Ovary (tissue), 3 donors: Measurements from ENCODE around the gene CCDC177.

Source experiments
- EP300 ChIP-seq: sonication (generic); formaldehyde crosslinking; IDR thresholded peaks from one replicate; pipeline ENCODE4 v1.6.1; 2017; ENCODE audit warnings: antibody characterized with exemption
- POLR2A ChIP-seq: fragments of 450-650 bp; IDR thresholded peaks from one replicate; pipeline ENCODE4 v1.6.1; 2017; ENCODE audit warnings: antibody characterized with exemption, mild to moderate bottlenecking, moderate library complexity
- TF ChIP-seq, protein P1 (sequence below), 3 donors: fragments of 450-650 bp in 2 of 3; fragments of 200-600 bp in 1 of 3; IDR thresholded peaks; one replicate each; pipeline versions ENCODE4 v1.5.1 to v1.8.0; 2016 to 2022; ENCODE audit warnings: antibody characterized with exemption in 3 of 3, mild to moderate bottlenecking in 1 of 3
- donor health status: DM: no; HTN: no; CAD: no.

DNA sequence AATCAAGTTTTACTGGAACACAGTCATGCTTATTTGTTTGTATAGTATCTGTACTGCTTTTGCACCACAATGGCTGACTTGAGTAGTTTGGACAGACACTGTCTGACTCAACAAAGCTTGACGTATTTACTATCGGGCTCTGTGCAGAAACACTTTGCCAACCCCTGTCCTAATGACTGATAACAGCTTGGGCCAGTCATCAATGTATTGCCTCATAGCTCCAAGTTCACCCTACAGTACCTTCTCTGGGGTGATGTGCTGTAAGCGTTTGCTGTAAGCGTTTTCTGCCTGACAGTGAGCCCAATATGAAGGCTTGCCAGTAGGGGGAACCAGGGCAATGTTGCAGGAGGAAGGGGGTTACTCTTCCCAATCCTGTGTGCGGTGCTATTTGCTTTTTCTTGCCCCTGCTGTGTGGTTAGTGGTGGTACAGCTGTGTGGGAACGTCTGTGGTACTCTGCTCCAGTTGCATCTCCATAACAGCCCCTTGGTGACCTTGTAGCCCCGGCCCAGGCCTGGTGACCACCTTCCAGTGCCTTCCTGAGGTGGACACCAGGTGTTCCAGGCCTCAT, 5.4 kb upstream of the CCDC177 start:
- TF ChIP-seq, protein P1, sequence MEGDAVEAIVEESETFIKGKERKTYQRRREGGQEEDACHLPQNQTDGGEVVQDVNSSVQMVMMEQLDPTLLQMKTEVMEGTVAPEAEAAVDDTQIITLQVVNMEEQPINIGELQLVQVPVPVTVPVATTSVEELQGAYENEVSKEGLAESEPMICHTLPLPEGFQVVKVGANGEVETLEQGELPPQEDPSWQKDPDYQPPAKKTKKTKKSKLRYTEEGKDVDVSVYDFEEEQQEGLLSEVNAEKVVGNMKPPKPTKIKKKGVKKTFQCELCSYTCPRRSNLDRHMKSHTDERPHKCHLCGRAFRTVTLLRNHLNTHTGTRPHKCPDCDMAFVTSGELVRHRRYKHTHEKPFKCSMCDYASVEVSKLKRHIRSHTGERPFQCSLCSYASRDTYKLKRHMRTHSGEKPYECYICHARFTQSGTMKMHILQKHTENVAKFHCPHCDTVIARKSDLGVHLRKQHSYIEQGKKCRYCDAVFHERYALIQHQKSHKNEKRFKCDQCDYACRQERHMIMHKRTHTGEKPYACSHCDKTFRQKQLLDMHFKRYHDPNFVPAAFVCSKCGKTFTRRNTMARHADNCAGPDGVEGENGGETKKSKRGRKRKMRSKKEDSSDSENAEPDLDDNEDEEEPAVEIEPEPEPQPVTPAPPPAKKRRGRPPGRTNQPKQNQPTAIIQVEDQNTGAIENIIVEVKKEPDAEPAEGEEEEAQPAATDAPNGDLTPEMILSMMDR (IDR thresholded peaks at IDR 0.05) = no peak
- no peak for TF ChIP-seq POLR2A
- no peak for TF ChIP-seq EP300
